ENCODE results near the gene LEKR1.

- TF ChIP-seq CTCF (IDR thresholded peaks at IDR 0.05) (no peak), POLR2A (IDR thresholded peaks at IDR 0.05) (no peak)
Observed at GRCh38 chr3:156865732-156866131, 39.6 kb downstream of the LEKR1 start.

Measured in testis (tissue), 2 donors.